Right lobe of liver (tissue), 4 donors: ENCODE measurements around the gene STAC3.

Source experiments
- POLR2A ChIP-seq: fragments of 450-650 bp; IDR thresholded peaks from one replicate; pipeline ENCODE4 v1.6.1; 2017; ENCODE audit warnings: antibody characterized with exemption, mild to moderate bottlenecking
- TF ChIP-seq, protein P1 (sequence below), 4 donors: fragments of 200-600 bp in 3 of 4; fragments of 450-650 bp in 1 of 4; IDR thresholded peaks; one replicate each; pipeline versions ENCODE4 v1.5.1 to v1.8.0; 2016 to 2022; ENCODE audit warnings: antibody characterized with exemption in 4 of 4, mild to moderate bottlenecking in 2 of 4
- donor health status: DM: no; HTN: no; CAD: no.
- donor health status: DM: no; HTN: no; CAD: no.
- donor health status: DM: no; HTN: yes; CAD: no.

DNA sequence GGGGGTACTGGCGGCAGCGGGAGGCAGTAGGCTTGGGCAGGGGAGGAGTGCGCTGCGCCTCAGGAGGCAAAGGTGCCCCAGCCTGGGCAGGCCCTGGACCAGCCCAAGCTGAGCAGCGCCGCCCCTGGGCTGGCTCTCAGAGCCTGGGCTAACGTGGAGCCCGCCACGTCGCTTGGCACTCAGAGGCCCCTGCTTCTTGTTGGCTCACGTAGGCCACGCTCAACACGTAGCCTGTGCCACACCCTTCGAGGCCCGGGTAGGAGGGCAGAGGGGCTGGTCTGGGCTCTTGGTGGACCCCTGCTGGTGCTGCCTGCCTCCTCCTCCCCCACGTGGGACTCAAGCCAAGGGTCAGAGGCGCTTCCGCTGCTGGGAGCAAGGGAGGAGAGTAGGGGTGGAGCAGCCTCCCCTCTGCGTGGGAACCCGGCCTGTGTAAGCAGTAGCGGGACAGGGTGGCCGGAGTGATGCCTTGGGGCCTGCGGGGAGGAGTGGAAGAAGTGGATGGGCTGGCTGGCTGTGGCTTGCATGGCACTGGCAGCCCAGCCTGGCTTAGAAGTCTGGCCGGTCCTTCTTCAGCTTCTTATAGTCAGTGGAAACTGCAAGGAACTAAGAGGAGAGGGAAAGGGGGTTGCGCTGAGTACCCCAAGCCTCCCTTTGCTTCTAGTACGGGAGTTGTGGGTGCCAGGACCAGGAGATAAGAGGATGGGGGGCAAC, 15.8 kb downstream of the STAC3 start:
- TF ChIP-seq, protein P1, sequence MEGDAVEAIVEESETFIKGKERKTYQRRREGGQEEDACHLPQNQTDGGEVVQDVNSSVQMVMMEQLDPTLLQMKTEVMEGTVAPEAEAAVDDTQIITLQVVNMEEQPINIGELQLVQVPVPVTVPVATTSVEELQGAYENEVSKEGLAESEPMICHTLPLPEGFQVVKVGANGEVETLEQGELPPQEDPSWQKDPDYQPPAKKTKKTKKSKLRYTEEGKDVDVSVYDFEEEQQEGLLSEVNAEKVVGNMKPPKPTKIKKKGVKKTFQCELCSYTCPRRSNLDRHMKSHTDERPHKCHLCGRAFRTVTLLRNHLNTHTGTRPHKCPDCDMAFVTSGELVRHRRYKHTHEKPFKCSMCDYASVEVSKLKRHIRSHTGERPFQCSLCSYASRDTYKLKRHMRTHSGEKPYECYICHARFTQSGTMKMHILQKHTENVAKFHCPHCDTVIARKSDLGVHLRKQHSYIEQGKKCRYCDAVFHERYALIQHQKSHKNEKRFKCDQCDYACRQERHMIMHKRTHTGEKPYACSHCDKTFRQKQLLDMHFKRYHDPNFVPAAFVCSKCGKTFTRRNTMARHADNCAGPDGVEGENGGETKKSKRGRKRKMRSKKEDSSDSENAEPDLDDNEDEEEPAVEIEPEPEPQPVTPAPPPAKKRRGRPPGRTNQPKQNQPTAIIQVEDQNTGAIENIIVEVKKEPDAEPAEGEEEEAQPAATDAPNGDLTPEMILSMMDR (IDR thresholded peaks at IDR 0.05) = peak; percentile 5 to 33 (median 18)
- TF ChIP-seq POLR2A = peak; percentile 58
